GM10248 (cell line): Measurements from ENCODE around the gene LHFPL4.
"Not testable (repeated sequence)": the region's sequence is repeated elsewhere in the genome, so short reads cannot be mapped to it uniquely, and the experiment has no call there.

Experiments
- CTCF ChIA-PET: fragments of 300-600 bp; sonication (Branson Sonifier 250); formaldehyde crosslinking; extraction: SDS; loops from one replicate; lab custom pipeline; 2021; ENCODE audit warnings: antibody characterized with exemption; lab: Yijun Ruan, JAX
- POLR2A ChIA-PET: fragments of 350-650 bp; sonication (Branson Sonifier 250); formaldehyde crosslinking; extraction: SDS; loops from one replicate; lab custom pipeline; 2020; ENCODE audit warnings: antibody characterized with exemption; lab: Yijun Ruan, JAX
- DNase-seq: peaks from one replicate; pipeline ENCODE4 v3.0.0; 2012; ENCODE audit errors: extremely low spot score
- TF ChIP-seq, protein P1 (sequence below): IDR thresholded peaks from 2 replicates; pipeline ENCODE4 v1.5.1; 2012; ENCODE audit warnings: mild to moderate bottlenecking, low read depth; ENCODE audit errors: extremely low read depth, missing control alignments, control extremely low read depth

The LHFPL4 gene

DNA sequence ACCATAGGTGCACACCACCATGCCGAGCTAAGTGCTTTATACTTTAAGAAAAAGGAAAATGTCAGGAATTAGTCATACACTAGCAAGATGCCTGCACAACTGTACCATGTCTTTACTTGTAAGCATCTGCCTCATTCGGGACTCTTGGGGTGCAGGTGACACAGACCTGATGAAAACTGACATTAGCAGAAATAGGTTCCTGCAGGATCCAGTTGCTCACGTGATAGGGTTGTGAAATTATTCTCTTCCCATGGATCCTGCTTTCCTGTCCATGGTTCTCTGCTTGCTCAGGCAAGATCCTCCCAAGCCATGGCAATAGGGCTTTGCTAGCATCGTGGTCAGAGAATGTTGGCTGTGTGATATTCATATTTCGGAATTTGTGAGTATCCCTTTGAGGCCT is 10.2 kb upstream of the LHFPL4 start:
- ChIA-PET CTCF (no interaction called here), POLR2A (no interaction called here)
- DNase-seq: no peak
- TF ChIP-seq, protein P1, sequence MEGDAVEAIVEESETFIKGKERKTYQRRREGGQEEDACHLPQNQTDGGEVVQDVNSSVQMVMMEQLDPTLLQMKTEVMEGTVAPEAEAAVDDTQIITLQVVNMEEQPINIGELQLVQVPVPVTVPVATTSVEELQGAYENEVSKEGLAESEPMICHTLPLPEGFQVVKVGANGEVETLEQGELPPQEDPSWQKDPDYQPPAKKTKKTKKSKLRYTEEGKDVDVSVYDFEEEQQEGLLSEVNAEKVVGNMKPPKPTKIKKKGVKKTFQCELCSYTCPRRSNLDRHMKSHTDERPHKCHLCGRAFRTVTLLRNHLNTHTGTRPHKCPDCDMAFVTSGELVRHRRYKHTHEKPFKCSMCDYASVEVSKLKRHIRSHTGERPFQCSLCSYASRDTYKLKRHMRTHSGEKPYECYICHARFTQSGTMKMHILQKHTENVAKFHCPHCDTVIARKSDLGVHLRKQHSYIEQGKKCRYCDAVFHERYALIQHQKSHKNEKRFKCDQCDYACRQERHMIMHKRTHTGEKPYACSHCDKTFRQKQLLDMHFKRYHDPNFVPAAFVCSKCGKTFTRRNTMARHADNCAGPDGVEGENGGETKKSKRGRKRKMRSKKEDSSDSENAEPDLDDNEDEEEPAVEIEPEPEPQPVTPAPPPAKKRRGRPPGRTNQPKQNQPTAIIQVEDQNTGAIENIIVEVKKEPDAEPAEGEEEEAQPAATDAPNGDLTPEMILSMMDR: no peak

DNA sequence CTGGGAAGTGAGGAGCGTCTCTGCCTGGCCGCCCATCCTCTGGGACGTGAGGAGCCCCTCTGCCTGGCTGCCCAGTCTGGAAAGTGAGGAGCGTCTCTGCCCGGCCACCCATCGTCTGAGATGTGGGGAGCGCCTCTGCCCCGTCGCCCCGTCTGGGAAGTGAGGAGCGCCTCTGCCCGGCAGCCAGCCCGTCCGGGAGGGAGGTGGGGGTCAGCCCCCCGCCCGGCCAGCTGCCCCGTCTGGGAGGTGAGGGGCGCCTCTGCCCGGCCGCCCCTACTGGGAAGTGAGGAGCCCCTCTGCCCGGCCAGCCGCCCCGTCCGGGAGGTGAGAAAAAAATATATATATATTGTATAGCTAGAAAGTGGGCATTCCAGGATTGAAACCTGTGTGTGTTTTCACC is 6.4 kb upstream of the LHFPL4 start:
- CTCF ChIA-PET, DNase-seq, POLR2A ChIA-PET: not testable (repeated sequence)

DNA sequence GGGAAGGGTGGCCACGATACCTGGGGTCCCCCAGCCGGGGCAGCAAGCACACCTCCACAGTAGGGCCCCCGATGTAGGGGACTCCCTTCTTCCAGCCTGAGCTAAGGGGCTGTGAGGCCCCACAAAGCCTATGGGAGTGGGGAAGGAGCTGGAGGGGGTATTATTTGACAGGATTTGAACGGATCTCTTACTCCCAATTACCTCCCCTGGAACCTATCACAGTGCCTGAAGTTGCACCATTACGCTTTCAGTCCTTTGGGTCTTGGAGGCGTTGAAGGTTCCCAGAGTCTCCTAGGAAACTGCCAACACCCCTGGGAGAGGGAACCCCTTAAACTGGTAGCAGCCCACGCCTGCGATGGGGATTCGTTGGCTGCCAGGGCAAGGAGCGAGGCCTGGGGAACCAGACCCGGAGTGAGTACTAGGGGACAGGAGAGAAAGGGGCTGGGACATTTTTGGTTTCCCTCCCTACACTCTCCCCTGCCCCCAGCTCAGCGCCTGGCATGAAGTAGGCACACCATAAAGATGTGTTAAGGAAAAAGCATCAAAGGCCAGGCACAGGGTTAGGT is 409 bp upstream of the LHFPL4 start:
- DNase-seq: no peak
- TF ChIP-seq, protein P1: no peak
- POLR2A ChIA-PET: no interaction called here
- CTCF ChIA-PET: no interaction called here

DNA sequence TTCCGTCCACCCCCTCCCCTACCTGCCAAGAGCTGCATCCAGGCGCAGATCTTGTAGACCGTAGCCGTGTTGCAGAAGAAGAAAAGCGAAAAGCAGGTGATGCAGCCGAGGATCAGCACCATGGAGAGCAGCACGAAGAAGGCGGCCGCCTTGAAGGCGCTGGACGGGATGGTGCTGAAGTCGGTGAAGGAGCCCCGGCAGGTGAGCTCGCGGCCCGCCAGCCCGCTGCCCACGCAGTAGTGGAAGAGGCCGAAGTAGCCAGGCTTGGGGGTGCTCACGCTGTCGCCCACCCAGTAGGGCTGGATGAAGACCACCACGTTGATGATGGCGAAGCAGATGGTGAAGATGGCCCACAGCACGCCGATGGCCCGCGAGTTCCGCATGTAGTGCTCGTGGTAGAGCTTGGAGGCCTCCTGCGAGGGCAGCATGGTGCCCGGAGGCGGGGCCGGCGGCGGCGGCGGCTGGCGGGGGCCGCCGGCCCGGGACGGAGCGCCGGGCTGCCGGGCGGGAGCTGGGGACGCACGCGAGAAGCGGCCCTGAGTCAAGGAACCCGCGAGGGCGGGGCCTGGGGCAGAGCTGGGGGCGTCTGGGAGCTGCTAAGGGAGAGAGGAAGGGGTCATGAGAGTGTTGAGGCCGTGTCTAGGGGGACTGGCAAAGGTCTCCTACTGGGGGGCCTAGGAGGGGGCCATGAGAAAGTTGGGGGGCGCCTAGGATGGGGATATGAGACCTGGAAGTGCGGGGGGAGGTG is 1.2 kb downstream of the LHFPL4 start:
- ChIA-PET POLR2A (no interaction called here), CTCF (no interaction called here)
- peak; percentile 67 for DNase-seq
- TF ChIP-seq, protein P1: no peak

DNA sequence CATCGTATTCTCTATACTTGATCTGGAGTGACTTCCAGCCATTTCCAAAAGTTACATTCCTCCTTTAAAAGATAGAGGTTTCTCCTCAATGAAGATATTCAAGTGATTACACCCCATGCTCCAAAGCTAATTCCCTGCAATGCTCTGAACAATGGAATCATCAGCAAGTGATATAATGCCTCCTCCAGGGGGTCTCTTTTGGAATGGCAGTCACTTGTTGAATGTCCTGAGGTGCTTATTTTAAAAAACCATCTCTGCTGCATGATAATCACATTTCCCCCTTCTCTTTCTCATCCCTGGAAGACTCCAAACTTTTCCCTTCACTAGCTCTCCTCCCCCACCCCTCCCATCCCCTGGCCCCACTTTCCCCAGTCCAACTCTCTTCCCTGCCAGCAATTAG is 2.6 kb downstream of the LHFPL4 start:
- CTCF ChIA-PET: no interaction called here
- no peak for DNase-seq
- POLR2A ChIA-PET: no interaction called here
- TF ChIP-seq, protein P1: no peak

DNA sequence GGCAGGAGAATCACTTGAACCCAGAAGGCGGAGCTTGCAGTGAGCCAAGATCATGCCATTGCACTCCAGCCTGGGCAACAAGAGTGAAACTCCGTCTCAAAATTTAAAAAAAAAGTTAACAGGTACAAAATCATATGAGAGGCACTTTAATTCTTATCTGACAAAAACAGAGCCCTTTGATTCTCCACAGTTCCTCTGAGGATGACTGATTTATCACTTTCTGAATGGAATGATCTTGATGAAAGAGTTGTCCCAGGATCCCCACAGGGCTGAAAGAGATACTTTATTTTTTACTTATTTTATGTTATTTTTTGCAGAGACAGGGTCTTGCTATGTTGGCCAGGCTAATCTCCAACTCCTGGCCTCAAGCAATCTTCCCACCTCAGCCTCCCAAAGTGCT is 4.0 kb downstream of the LHFPL4 start:
- POLR2A ChIA-PET: no interaction called here
- CTCF ChIA-PET: no interaction called here
- no peak for DNase-seq
- TF ChIP-seq, protein P1: no peak

DNA sequence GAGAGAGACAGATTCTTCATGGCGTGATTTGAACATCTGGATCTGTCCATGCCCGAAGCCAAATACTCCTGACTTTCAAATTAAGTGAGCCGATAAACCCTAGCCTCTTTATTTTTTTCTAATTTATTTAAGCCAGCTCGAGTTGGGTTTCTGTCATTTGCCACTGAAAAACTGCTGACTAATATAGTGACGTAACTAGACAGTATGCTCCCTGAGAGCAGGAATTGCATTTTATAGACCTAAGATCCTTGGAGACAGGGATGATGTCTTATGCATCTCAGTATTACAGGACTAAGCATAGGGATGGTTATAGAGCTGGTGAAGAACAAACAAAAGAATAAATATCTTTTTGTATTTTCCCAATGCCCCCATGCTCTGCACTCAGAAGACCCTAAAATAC is 4.6 kb downstream of the LHFPL4 start:
- ChIA-PET CTCF (no interaction called here), POLR2A (interaction anchor here (0.6 kb wide), 1 partner anchor 654 kb away, joined by 5 read pairs; no protein-coding TSS in a partner anchor)
- DNase-seq: no peak
- TF ChIP-seq, protein P1: no peak
